ENCODE data around the gene PCDH19.

GRCh38 chrX:100274916-100275315 lies 135.2 kb downstream of the PCDH19 start:
- TF ChIP-seq CTCF (conservative IDR thresholded peaks at IDR 0.05; ENCODE audit: low read length) (no peak), EZH2phosphoT487 (IDR thresholded peaks at IDR 0.05; ENCODE audit: borderline replicate concordance, low read depth, low read length) (no peak)
